ENCODE results near the gene TAS1R3.

The TAS1R3 gene

DNA sequence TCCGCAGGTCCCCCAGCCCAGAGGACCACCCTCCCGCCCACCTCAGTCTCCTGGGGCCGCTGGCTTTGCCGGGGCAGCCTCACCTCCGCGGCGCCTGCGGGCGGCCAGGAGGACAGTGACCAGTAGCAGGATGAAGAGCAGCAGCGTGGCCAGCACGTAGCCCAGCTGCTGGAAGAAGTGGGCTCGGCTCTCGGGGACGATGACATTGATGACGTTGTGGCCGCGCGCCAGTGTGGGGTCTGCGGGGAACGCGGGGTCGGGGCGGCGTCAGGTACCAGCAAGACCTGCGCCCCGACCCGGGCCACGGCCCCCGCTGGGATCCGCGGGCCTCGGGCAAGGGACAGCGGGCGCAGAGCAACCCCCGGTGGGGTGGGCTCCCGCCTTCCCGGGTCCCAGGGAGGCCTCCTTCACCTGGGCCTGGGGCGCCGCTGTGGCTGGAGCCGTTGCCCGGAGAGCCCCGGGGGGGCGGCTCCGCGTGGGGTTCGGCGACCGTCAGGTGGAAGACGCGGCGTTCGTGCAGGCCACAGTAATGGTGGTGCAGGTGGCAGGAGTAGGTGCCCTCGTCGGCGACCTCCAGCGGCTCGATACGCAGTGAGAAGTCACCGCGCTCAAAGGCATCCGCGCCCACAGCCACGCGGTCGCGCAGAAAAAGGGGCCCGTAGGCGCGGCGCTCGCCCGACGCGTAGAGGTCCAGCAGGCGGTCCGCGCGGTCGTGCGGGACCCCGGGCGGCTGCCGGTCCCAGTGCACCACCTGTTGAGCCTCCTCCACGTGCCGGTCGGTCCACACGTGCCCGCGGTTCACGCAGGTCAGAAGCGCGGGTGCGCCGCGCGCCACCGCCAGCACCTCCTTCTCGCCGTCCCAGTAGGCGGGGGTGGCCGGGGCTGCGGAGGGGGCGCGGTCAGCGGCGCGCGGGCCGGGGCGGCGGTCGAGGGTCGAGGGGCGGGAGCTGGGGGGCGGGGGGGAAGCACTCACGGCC, 23.5 kb downstream of the TAS1R3 start:
- Histone ChIP-seq H3K4me3 (ENCODE audit: low read depth in 1 of 2, low read length in 2 of 2) (no peak overlapping the region), H3K27me3 (ENCODE audit: control insufficient read depth in 1 of 2, insufficient read depth in 2 of 2, low read length in 2 of 2) (peaks cover 34 to 44% of the 10 kb centered on the region in 2 donors), H3K27ac (ENCODE audit: low read depth, low read length) (no peak overlapping the region), H3K36me3 (ENCODE audit: control insufficient read depth in 1 of 2, insufficient read depth in 2 of 2, low read length in 2 of 2) (no peaks in the 10 kb centered on the region), H3K4me1 (ENCODE audit: control insufficient read depth in 1 of 2, insufficient read depth in 2 of 2, low read length in 2 of 2) (peaks cover 19% of the 10 kb centered on the region in 2 donors), H3K9ac (ENCODE audit: low read depth in 1 of 2, low read length in 2 of 2) (no peak overlapping the region), H3K9me3 (ENCODE audit: control insufficient read depth in 1 of 2, low read length in 2 of 2) (no peaks in the 10 kb centered on the region)

GRCh38 chr1:1355416-1355815, 24.3 kb downstream of the TAS1R3 start:
- Histone ChIP-seq H3K4me1 (ENCODE audit: control insufficient read depth in 1 of 2, insufficient read depth in 2 of 2, low read length in 2 of 2) (peaks cover 19% of the 10 kb centered on the region in 2 donors), H3K27ac (ENCODE audit: low read depth, low read length) (no peak overlapping the region), H3K4me3 (ENCODE audit: low read depth in 1 of 2, low read length in 2 of 2) (no peak overlapping the region), H3K27me3 (ENCODE audit: control insufficient read depth in 1 of 2, insufficient read depth in 2 of 2, low read length in 2 of 2) (peaks cover 34 to 44% of the 10 kb centered on the region in 2 donors), H3K9me3 (ENCODE audit: control insufficient read depth in 1 of 2, low read length in 2 of 2) (no peaks in the 10 kb centered on the region), H3K9ac (ENCODE audit: low read depth in 1 of 2, low read length in 2 of 2) (no peak overlapping the region), H3K36me3 (ENCODE audit: control insufficient read depth in 1 of 2, insufficient read depth in 2 of 2, low read length in 2 of 2) (no peaks in the 10 kb centered on the region)

DNA sequence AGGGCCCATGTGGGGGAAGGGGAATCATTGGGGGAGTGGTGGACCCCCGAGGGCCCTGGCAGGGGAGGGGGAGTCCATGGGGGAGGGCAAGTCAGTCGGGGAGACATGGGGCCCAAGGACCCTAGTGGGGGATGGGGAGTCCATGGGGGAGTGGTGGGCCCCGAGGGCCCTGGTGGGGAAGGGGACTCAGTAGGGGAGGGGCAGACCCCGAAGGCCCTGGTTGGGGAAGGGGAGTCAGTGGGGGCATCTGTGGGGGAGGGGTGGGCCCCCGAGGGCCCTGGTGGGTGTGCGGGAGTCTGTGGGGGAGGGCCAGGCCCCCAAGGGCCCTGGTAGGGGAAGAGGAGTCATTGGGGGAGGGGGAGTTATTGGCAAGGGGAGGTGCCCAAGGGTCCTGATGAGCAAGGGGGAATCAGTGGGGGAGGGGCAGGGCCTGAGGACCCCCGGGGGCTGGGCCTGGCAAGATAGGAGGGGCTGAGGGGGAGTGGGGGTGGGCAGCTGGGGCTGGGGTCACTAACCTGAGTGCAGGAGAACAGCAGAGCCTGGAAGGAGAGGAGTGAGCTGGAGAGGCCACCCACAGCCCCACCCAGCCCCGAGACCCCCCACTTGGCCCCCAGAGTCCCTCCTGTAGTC, 25.2 kb downstream of the TAS1R3 start:
- no peaks in the 10 kb centered on the region for H3K9me3 ChIP-seq (ENCODE audit: control insufficient read depth in 1 of 2, low read length in 2 of 2)
- H3K27me3 ChIP-seq (ENCODE audit: control insufficient read depth in 1 of 2, insufficient read depth in 2 of 2, low read length in 2 of 2): peaks cover 34 to 50% of the 10 kb centered on the region in 2 donors
- H3K4me3 ChIP-seq (ENCODE audit: low read depth in 1 of 2, low read length in 2 of 2): peak overlapping the region in 1 of 2 donors; percentile 35
- no peak overlapping the region for H3K9ac ChIP-seq (ENCODE audit: low read depth in 1 of 2, low read length in 2 of 2)
- peaks cover 19 to 26% of the 10 kb centered on the region in 2 donors for H3K4me1 ChIP-seq (ENCODE audit: control insufficient read depth in 1 of 2, insufficient read depth in 2 of 2, low read length in 2 of 2)
- H3K36me3 ChIP-seq (ENCODE audit: control insufficient read depth in 1 of 2, insufficient read depth in 2 of 2, low read length in 2 of 2): no peaks in the 10 kb centered on the region
- H3K27ac ChIP-seq (ENCODE audit: low read depth, low read length): no peak overlapping the region

DNA sequence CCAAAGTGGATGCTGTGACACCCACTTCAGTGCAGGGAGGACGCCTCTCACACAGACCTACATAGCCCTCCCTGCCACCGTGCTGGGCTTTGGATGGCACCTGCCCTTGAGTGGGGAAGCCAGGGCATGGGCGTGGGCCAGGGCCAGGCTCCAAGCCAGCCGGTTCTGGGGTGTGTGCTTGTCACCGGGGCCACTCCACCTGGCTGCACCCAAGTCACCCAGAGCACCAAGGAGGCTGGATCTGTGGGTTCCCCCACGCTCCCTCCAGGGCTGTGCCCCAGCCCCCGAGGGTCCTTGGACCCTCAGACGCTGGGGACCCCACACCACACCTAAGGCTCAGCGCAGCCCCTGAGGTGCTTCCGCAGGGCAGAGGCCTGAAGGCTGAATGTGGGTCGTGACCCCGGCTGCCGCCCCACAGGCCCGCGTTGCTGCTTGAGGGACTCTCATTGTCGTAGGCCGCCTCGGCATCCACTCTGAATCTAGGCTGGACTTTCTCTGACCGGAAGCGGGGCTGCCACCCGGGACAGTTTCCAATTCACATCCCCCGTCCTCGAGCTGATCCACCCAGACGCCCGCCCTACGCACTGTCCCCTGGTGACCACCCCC, 25.8 kb downstream of the TAS1R3 start:
- Histone ChIP-seq H3K27ac (ENCODE audit: low read depth, low read length) (peak overlapping the region; percentile 32), H3K9me3 (ENCODE audit: control insufficient read depth in 1 of 2, low read length in 2 of 2) (no peaks in the 10 kb centered on the region), H3K4me3 (ENCODE audit: low read depth in 1 of 2, low read length in 2 of 2) (peak overlapping the region; percentile 35 to 43), H3K4me1 (ENCODE audit: control insufficient read depth in 1 of 2, insufficient read depth in 2 of 2, low read length in 2 of 2) (peaks cover 19 to 26% of the 10 kb centered on the region in 2 donors), H3K9ac (ENCODE audit: low read depth in 1 of 2, low read length in 2 of 2) (no peak overlapping the region), H3K36me3 (ENCODE audit: control insufficient read depth in 1 of 2, insufficient read depth in 2 of 2, low read length in 2 of 2) (no peaks in the 10 kb centered on the region), H3K27me3 (ENCODE audit: control insufficient read depth in 1 of 2, insufficient read depth in 2 of 2, low read length in 2 of 2) (peaks cover 34 to 48% of the 10 kb centered on the region in 2 donors)

DNA sequence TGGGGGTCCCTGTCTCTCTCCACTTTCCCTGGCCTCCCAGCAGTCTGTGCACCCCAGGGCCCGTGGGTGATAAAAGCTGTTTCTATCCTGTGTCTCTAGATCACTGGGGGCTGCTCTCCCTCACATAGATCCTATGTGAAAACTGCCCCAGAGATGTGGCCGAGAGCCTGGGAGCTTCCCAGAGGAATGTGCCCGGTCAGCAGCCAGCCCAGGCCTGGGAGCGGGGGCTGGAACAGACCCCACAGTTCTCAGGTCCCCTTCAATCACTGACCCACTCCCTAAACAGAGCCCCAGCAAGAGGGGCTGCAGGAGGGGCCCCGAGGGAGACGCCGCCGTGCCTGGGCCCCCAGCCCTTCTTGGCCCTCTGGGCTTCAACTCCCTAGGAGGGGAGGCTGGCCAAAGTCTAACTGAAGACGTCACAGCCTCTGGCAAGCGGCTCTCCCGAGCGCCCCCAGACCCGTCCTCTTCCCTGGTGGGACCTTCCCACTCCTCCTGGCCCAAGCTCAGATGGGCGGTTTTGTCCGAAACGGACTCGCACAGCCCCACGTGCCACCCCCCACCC, 26.9 kb downstream of the TAS1R3 start:
- Histone ChIP-seq H3K27me3 (ENCODE audit: control insufficient read depth in 1 of 2, insufficient read depth in 2 of 2, low read length in 2 of 2) (peaks cover 29 to 40% of the 10 kb centered on the region in 2 donors), H3K4me3 (ENCODE audit: low read depth in 1 of 2, low read length in 2 of 2) (peak overlapping the region; percentile 43 to 61), H3K4me1 (ENCODE audit: control insufficient read depth in 1 of 2, insufficient read depth in 2 of 2, low read length in 2 of 2) (peaks cover 13 to 21% of the 10 kb centered on the region in 2 donors), H3K27ac (ENCODE audit: low read depth, low read length) (peak overlapping the region; percentile 73), H3K36me3 (ENCODE audit: control insufficient read depth in 1 of 2, insufficient read depth in 2 of 2, low read length in 2 of 2) (no peaks in the 10 kb centered on the region), H3K9me3 (ENCODE audit: control insufficient read depth in 1 of 2, low read length in 2 of 2) (no peaks in the 10 kb centered on the region), H3K9ac (ENCODE audit: low read depth in 1 of 2, low read length in 2 of 2) (peak overlapping the region in 1 of 2 donors; percentile 15)

GRCh38 chr1:1358433-1359271, 27.6 kb downstream of the TAS1R3 start, which contains the start of gene MXRA8:
TSS of gene MXRA8 (minus strand) at chr1:1358555. CDS start at chr1:1358504, 51 bp downstream.
- Histone ChIP-seq H3K27ac (ENCODE audit: low read depth, low read length) (peak within 1 kb of the TSS; percentile 73), H3K4me3 (ENCODE audit: low read depth in 1 of 2, low read length in 2 of 2) (peak within 1 kb of the TSS; percentile 43 to 61), H3K4me1 (ENCODE audit: control insufficient read depth in 1 of 2, insufficient read depth in 2 of 2, low read length in 2 of 2) (peaks cover 10 to 19% of the 10 kb centered on the region in 2 donors), H3K36me3 (ENCODE audit: control insufficient read depth in 1 of 2, insufficient read depth in 2 of 2, low read length in 2 of 2) (no peaks in the 10 kb centered on the region), H3K9me3 (ENCODE audit: control insufficient read depth in 1 of 2, low read length in 2 of 2) (no peaks in the 10 kb centered on the region), H3K9ac (ENCODE audit: low read depth in 1 of 2, low read length in 2 of 2) (peak within 1 kb of the TSS in 1 of 2 donors; percentile 15), H3K27me3 (ENCODE audit: control insufficient read depth in 1 of 2, insufficient read depth in 2 of 2, low read length in 2 of 2) (peaks cover 22 to 33% of the 10 kb centered on the region in 2 donors)

DNA sequence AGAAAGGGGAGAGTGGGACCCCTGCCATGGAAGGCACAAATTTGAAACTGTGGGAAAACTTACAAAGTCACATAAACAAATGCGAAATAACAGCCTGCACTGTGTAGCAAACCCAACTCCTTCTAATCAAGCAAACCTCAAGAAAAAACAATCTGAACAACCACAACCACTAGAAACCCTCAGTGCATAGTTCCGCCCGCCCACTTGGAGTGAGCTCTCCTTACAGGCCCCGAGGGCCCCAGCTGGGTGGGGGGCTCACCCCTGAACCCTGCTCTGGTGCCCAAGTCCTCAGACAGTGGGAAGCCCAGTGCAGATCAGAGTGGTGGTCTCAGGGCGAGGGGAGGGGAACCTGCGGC, 28.2 kb downstream of the TAS1R3 start:
- H3K9me3 ChIP-seq (ENCODE audit: control insufficient read depth in 1 of 2, low read length in 2 of 2): no peaks in the 10 kb centered on the region
- no peak overlapping the region for H3K9ac ChIP-seq (ENCODE audit: low read depth in 1 of 2, low read length in 2 of 2)
- peaks cover 15 to 28% of the 10 kb centered on the region in 2 donors for H3K27me3 ChIP-seq (ENCODE audit: control insufficient read depth in 1 of 2, insufficient read depth in 2 of 2, low read length in 2 of 2)
- H3K27ac ChIP-seq (ENCODE audit: low read depth, low read length): peak overlapping the region; percentile 73
- H3K4me3 ChIP-seq (ENCODE audit: low read depth in 1 of 2, low read length in 2 of 2): no peak overlapping the region
- peaks cover 8 to 19% of the 10 kb centered on the region in 2 donors for H3K4me1 ChIP-seq (ENCODE audit: control insufficient read depth in 1 of 2, insufficient read depth in 2 of 2, low read length in 2 of 2)
- no peaks in the 10 kb centered on the region for H3K36me3 ChIP-seq (ENCODE audit: control insufficient read depth in 1 of 2, insufficient read depth in 2 of 2, low read length in 2 of 2)

DNA sequence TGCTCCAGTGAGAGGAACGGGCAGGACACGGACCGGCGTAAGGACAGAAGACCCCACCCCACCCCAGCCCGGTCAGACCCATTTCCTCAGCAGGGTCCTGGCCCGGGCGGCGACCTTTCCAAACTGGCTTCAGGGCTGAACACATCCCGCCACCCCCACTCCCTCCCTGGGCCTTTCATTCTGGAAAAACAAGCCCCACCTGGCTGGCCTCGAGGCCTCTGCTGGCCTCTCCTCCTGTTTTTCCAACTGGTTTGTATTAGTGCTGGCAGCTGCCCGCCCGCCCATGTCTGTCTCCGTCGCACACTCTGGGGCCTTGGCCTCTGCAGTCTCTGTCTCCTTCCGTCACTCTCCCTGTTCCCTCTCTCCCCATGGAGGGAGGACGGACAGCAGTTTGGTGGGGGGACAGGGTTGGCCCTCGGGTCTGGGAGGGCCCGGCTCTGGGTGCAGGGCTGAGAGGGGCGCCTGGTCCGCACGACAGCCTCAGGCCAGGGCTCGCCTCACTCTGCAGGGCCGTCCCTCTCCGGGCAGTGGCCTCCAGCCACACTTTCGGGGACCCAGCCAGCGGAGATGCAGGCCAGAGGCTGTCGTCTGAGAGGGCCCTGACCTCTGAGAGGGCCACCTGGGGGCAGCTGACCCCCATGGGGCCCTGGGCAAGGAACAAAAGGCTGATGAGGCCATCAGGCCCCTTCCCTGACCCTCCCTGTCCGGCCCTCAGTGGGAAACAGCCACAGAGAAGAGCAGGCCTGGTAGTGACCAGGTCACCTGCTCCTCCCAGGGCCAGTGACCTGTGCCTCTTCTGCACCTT, 28.8 kb downstream of the TAS1R3 start:
- Histone ChIP-seq H3K4me1 (ENCODE audit: control insufficient read depth in 1 of 2, insufficient read depth in 2 of 2, low read length in 2 of 2) (peaks cover 8 to 19% of the 10 kb centered on the region in 2 donors), H3K36me3 (ENCODE audit: control insufficient read depth in 1 of 2, insufficient read depth in 2 of 2, low read length in 2 of 2) (no peaks in the 10 kb centered on the region), H3K27ac (ENCODE audit: low read depth, low read length) (peak overlapping the region; percentile 75), H3K4me3 (ENCODE audit: low read depth in 1 of 2, low read length in 2 of 2) (no peak overlapping the region), H3K27me3 (ENCODE audit: control insufficient read depth in 1 of 2, insufficient read depth in 2 of 2, low read length in 2 of 2) (peaks cover 15 to 22% of the 10 kb centered on the region in 2 donors), H3K9ac (ENCODE audit: low read depth in 1 of 2, low read length in 2 of 2) (no peak overlapping the region), H3K9me3 (ENCODE audit: control insufficient read depth in 1 of 2, low read length in 2 of 2) (no peaks in the 10 kb centered on the region)

Measured in duodenal mucosa (tissue), 2 donors.